Measurements from ENCODE around the gene CAPNS1.
"Not testable (repeated sequence)": the region's sequence is repeated elsewhere in the genome, so short reads cannot be mapped to it uniquely, and the experiment has no call there.

CAPNS1 gene

GRCh38 chr19:36114721-36115452, 25.0 kb upstream of the CAPNS1 start, which contains the start of gene POLR2I:
Gene POLR2I (minus strand): TSS chr19:36114875. CDS start chr19:36114856, 19 bp downstream.
- DNase-seq (ENCODE audit: low spot score): peak; percentile 94

GRCh38 chr19:36115453-36116343, 24.2 kb upstream of the CAPNS1 start, which contains the start of gene TBCB:
Gene TBCB (plus strand): TSS chr19:36115468. CDS start chr19:36115561, 93 bp downstream.
- DNase-seq (ENCODE audit: low spot score): no peak

DNA sequence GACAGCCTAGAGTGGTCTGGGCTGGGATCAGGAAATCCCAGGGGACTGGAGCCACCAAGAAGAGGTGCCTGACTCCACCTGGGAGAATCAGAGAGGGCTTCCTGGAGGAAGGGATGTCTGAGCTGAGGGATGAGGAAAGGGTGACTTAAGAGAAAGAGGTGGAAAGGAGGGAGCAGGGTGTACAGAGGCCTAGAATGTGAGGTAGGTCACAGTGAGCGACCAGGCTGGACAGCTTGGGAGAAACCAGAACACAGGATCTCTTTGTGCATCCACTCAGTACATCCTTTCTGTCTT, 23.6 kb upstream of the CAPNS1 start:
- no peak for DNase-seq (ENCODE audit: low spot score)

DNA sequence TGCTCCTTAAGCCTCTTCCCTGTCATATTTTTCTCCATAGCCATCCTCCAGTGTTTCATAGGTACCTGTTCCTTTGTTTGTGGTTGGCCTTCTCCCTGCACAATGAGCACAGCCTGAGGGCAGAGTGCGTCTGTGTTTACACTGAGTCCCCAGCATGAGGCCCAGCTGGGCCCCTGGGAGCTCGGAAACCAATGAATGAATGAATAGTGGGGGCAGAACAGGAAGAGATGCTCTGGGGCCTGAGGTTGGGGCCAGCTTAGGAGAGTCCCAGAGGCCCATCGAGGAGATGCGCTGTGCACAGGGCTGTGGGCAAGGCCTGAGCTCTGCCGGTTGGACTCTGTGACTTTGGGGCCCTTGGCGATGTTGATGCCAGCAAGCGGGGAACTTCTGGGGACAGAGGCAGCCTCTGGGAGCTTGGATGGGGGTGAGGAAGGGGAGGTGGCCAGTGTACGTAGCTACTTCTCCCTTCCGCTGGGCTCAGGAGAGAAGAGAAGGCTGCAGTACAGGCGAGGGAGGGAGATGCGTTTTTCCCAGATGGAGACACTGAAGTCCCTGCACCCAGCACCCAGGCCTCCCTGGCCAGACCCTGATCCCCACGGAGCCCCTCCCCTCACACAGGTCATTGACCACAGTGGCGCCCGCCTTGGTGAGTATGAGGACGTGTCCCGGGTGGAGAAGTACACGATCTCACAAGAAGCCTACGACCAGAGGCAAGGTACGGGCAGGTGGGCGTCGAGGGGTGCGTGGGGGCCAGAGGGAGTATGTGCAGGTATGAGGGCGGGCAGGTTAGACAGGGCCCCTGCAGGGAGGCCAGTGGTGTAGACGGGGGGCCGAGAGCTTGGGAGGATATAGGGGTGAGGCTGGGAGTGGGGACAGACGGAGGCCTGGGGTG, 19.5 kb upstream of the CAPNS1 start:
- DNase-seq (ENCODE audit: low spot score): no peak

GRCh38 chr19:36120984-36121358, 18.9 kb upstream of the CAPNS1 start:
- no peak for DNase-seq (ENCODE audit: low spot score)

DNA sequence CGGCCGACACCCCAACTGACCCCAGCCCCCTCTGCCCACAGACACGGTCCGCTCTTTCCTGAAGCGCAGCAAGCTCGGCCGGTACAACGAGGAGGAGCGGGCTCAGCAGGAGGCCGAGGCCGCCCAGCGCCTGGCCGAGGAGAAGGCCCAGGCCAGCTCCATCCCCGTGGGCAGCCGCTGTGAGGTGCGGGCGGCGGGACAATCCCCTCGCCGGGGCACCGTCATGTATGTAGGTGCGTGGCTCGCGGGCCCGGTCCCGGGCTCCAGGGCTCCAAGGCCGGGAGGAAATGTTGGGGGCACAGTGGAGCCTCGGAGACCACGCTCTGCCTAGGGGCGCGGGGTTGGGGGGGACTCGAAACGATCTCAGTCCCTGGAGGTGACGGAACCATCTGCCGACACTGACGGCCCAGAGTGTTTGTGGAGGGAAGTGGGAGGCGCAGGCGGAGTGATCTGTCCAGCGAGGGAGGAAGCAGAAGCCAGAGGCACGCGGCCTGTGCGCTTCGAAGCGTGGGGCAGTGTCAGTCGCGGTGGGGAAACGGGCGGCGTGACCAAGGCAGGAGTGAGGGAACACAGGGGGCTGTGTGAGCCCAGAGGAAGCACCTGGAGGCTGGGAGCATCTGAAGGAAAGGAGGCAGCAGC, 18.3 kb upstream of the CAPNS1 start:
- no peak for DNase-seq (ENCODE audit: low spot score)

DNA sequence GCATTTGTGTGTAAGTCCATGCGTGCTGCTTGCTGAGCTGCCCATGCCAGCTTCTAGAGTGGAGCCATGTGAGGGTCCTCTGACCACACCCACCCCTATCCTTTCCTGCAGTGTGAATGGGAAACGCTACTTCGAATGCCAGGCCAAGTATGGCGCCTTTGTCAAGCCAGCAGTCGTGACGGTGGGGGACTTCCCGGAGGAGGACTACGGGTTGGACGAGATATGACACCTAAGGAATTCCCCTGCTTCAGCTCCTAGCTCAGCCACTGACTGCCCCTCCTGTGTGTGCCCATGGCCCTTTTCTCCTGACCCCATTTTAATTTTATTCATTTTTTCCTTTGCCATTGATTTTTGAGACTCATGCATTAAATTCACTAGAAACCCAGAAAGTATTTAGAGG, 14.3 kb upstream of the CAPNS1 start:
- no peak for DNase-seq (ENCODE audit: low spot score)

DNA sequence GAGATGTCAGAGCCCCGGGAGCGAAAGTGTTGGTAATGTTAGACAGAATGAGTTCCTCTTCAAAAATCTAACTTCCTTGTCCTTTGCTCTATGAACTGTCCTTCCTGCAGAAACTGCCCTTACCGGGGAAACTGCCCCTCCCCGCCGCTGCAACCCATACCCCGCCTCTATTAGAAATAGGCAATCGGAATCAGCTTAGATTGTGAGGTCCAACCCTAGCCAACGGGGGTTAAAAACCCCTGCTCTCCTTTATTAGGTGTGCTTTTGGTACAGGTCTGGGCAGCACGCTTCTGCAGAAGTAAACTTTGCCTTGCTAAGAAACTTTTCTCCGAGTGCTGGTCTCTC, 11.5 kb upstream of the CAPNS1 start:
- DNase-seq (ENCODE audit: low spot score): no peak

DNA sequence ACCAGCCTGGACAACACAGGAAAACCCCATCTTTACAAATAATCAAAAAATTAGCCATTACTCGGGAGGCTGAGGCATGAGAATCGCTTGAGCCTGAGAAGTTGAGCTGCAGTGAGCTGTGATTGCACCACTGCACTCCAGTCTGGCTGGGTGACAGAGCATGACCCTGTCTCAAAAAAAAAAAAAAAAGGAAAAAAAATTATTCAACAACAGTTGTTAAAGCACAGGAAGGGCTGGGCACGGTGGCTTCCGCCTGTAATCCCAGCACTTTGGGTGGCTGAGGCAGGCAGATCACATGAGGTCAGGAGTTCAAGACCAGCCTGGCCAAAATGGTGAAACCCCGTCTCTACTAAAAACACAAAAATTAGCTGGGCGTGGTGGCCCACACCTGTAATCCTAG, 8.6 kb upstream of the CAPNS1 start:
- DNase-seq (ENCODE audit: low spot score): not testable (repeated sequence)

DNA sequence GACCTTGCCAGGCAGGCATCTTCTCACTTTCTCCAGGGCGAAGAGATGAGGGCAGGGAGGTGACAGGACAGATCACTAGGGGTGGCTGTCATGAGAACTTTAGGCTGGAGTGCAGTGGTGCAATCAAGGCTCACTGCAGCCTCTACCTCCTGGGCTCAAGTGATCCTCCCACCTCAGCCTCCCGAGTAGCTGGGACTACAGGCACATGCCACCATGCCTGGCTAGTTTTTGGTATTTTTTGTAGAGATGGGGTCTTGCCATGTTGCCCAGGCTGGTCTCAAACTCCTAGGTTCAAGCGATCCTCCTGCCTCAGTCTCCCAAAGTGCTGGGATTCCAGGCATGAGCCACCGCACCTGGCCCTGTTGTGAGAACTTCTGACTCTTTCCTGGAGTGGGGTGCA, 5.0 kb upstream of the CAPNS1 start:
- not testable (repeated sequence) for DNase-seq (ENCODE audit: low spot score)

DNA sequence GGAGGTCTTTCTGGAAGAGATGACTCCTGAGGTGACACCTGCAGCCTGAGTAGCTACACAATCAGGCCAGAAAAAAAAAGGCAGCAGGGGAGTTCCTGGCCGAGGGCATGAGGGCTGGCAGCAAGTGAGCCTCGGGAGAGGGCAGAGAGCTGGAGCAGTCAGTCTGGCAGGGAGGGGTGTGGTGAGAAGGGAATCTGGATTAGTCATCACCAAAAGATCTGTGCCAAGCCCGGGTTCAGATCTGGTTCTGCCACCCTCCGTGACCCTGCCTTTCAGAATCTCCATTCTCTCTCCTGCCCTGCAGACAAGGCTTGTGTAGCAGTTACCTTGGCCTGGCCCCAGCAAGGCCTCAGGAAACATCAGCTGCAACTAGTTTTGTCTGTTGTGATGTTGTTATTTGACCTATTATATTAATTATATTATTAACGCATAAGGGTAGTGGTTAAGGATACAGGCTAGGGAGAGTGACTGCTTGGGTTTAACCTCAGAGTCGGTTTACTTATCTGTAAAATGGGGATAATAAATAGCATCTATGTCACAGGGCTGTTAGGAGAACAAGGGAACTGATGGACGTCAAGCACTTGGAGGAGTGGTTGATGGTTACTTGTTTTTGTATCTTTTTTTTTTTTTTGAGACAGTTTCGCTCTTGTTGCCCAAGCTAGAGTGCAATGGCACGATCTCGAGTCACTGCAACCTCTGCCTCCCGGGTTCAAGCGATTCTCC, 2.7 kb upstream of the CAPNS1 start:
- DNase-seq (ENCODE audit: low spot score): peak; percentile 61

DNA sequence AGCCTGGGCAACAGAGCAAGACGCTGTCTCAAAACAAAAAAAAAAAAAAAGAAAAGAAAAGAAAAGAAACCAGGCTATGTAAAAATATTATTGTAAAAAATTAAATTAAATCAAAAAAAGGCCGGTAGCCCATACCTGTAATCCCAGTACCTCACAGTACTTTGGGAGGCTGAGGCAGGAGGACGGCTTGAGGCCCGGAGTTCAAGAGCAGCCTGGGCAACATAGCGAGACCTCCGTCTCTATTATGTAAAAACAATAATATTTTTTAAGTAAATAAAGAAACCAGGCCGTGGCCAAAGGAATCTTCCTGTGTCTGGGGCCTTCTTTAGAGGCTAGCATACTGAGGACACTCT, 770 bp upstream of the CAPNS1 start:
- DNase-seq (ENCODE audit: low spot score): no peak

DNA sequence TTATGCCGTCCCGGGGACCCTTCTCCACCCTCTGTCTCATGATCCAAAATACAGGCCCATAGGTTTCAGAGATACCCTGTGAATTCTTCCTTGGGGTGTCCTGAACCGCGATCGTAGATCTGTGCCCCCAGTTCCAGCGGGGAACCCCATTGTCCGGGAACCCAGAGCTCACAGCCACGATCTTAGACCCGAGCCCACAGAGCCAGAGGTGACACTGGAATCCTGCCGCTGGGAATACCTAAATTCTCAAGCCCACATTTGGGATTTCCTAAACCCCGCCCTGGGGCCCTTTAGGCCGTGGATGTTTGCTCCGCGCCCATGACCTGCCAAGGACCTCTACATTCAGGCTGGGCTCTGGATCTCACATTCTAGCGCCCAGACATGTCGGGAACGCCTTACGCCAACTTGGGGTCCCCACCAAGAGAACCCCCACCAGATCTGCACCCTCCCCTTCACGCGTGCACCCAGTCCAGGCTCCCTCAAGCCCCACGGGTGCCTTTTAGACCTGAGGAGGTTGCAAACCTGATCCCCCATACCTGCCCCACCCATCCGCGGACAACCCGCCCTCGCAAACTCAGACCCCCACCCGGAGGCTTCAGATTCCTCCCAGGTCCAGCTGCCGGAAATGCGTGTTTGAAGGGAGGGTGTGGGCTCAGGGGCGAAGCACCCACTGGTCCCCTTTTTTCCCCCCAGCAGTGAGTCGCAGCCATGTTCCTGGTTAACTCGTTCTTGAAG, 605 bp downstream of the CAPNS1 start:
- peak; percentile 43 for DNase-seq (ENCODE audit: low spot score)

GRCh38 chr19:36141039-36141927, 1.4 kb downstream of the CAPNS1 start:
- DNase-seq (ENCODE audit: low spot score): peak; percentile 87

DNA sequence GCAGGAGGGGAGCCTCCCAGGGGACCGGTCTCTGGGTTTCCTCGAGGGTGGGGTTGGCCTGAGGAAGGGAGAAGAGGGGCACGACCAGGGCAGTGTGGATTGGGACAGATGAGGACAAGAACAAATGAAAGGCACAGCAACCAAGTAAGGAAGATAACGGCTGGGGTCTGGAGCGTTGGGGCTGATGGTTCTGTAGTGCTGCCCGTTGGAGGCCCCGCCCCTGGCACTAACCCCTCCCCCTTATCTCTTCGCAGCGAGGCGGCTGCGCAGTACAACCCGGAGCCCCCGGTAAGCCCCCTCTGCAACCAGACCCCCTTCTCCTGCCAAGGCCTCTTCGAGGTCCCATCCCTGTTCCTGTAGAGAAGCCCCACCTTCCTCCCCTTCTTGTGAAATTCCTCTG, 2.2 kb downstream of the CAPNS1 start:
- no peak for DNase-seq (ENCODE audit: low spot score)

DNA sequence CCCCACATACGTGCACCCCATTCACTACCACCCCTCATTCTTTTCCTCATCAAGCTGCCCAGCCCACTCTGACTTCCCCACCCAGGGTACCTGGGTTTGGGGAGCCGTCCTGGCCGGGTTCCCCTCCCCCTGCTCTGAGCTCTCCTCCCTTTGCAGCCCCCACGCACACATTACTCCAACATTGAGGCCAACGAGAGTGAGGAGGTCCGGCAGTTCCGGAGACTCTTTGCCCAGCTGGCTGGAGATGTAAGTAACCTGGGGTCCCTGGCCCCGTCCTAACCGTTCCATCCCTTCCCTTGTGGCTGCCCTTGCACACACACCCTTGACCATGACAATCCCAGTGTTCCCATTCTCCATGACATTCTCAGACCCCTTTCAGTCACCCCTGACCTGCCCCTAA, 2.6 kb downstream of the CAPNS1 start:
- DNase-seq (ENCODE audit: low spot score): no peak

DNA sequence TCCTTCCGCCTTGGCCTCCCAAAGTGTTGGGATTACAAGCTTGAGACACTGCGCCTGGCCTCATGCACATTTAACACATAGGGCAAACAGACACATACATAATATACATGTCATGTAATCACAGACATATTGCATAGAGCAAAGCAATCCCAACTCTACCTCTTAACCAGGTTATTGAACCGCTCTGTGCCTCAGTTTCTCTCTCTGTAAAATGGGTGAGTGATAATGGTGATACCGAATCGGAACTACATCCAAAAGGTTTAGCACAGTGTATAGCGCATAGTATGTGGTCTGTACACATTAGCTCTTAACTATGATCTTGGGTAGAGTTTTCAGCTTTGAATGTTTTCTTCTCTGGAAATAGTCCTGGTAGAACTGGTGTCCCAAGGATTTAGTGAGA, 4.8 kb downstream of the CAPNS1 start:
- no peak for DNase-seq (ENCODE audit: low spot score)

GRCh38 chr19:36149673-36150406, 10.0 kb downstream of the CAPNS1 start:
- no peak for DNase-seq (ENCODE audit: low spot score)

DNA sequence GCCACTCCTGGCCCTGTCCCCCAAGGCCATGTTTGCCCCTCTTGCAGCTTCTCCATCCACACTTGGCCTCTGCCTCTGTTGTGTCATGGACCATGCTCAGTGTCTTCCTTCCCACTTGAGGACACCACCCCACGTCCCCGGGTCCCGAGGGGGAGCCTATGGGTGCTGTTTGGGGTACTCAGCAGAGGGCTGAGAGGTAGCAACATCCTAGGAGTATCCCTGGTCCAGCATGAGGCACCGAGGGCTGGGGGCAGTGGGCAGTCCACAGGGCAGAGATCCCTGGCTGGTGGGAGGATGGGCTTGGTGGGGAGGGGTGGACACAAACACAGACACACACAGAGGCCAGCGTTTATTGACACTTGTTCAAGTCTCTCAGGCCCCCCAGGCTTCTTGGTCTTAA, 10.7 kb downstream of the CAPNS1 start:
- no peak for DNase-seq (ENCODE audit: low spot score)

Data from hematopoietic multipotent progenitor cell treated with erythropoietin and hydrocortisone succinate and interleukin-3 and kit ligand, for 15 days (in vitro differentiated cells).